HG03460 (cell line): ENCODE results near the gene ZNF185.

Source experiments
- ATAC-seq: cut with Tn5 transposase; IDR thresholded peaks from one replicate; pipeline ENCODE4 v1.9.1; 2021; ENCODE audit not compliant: unreplicated experiment

Gene ZNF185

DNA sequence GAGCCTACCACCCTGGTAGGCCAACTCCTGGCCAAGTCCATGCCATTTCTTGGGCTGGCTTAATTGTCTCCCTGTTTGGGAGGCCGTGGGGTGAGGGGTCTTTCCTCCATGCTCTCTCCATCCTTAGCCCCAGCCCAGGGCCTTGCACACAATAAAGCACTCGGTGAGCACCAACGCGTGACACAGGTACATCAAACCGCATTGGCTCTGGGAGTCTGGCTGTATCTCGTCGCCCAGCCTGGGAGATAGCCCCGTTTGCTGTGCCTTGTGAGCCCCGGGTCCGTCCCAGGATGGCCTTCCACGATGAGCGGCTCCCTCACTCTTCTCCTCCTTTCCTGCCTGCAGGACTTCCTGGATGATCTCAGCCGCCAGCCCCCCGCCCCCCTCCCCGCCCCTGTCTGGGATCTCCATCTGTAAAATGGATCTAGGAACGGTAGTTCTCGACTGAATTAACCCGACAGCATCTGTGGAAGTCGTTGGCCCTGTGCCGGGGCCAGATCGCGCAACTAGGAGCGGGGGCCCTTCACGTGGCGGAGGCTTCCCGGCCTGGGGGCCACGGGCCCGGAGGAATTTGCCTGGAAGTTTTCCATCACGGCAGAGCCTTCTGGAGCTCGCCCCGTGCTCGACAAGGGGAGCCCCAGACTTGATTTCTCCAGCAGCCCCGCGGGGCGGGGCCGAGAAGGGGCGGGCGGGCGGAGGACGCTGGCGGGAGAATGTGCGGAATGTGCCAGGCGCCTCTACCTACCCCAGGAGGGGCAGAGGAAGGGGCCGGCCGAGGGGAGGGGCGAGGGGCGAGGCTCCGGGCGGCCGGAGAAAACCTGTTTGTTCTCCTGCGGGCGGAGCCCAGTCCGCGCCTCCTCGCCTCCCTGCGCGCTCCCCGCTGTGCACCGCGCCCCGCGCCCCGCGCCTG lies at the start of gene ZNF185:
Gene ZNF185 (plus strand): TSS at position 846 of the 910 bp plus-strand sequence. CDS start 16,423 bp downstream, outside the sequence.
- no peak for ATAC-seq

DNA sequence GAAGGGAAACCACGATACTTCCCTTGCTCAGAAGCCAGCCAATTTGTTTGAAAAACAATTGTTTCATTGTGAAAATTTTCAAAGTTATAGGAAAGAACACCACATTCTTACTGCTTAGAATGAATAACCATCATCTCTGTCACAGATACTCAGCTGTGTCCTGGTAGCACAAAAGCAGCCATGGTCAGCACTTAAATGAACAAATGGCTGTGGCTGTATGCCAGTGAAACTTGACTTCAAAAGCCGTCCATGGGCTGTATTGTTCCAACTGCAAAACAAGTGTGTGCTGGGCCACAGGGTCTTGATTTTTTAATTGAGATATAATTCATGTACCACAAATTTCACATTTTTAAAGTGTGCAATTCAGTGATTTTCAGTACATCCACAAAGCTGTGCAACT lies 47.4 kb upstream of the ZNF185 start:
- no peak for ATAC-seq

- ATAC-seq: no peak
Observed at GRCh38 chrX:152853986-152854385, 43.9 kb upstream of the ZNF185 start.

GRCh38 chrX:152861116-152861515 lies 36.8 kb upstream of the ZNF185 start:
- no peak for ATAC-seq

DNA sequence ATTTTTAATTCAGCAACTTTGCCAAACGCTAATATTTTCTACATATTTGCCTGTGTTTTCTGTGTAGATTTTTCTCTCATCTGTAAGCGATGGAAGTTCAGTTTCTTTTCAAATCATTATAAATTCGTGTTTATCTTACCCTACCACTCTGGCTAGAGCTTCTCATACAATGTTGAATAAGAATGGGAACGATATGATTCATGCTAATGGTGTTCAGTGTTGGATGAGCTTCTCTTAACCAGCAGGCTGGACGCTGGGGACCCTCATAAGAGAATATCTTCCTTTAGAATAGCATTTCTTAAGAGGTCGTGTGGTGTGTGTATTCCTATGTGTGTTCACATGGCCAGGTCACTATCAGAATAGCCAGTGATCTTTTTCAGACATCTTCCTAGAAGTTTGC lies 36.0 kb upstream of the ZNF185 start:
- ATAC-seq: no peak

DNA sequence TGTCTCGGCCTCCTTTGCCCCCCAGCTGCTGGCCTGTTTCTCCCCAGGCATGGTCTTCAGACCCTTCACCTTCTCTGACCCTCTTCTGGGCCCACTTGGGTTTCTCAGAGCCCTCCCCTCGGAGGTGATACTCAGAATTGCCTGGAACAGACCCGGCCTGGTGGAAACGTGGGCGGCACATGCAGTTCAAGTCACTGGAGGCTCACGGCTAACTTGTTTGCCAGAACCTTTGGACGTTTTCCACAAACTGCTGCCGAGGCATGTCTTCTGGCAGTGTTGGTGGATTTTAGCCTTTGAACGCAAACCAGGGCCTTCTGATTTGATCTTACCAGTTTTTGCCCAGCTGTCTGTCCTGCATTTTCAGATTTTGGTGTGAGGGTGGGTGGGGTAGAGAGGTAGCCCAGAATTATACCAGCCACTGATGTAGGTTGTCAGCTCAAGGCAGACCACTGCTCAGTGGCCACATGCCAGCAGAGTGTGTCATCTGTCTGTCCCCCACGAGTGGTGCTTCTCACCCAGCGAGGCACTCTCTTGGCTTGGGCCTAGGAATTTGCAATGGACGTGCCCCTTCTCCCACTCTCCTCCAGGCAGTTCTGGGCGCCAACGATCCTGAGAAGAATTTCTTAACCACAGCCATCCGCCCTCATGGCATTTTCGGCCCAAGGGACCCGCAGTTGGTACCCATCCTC lies 32.5 kb upstream of the ZNF185 start:
- ATAC-seq: no peak

DNA sequence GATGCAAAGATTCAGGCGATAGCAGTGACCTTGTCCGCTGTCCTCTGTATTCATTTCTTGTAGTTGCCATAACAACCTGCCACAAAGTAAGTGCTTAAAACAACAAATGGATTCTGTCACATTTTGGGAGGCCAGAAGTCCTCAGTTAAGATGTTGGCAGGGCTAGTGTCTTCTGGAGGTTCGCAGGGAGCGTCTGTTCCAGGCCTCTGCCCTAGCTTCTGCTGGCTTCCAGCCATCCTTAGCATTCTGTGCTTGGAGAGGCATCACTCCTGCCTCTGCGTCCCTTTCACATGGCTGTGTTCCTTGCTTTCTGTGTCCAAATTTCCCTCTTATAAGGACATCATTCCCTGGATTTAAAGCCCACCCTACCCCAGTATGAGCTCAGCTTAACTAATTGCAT lies 31.5 kb upstream of the ZNF185 start:
- no peak for ATAC-seq

GRCh38 chrX:152869972-152870371 lies 27.9 kb upstream of the ZNF185 start:
- no peak for ATAC-seq

DNA sequence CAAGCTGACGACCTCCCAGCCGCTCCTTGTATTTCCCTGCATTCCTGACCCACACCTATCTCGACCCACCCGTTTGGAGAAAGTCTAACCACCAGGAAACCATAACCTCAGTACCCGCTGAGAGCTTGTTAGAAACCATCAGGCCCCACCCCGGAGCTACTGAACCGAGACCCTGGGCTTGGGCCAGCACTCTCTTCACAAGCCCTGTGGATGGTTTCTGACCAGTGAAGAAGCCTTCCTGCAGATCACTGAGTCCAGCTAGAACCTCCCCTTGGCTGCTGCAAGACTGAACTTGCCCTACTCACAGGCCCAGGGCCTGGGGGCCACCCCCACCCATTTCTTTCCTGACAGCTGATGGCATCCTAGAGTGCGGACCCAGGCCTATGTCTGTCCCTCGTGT lies 26.6 kb upstream of the ZNF185 start:
- ATAC-seq: no peak

GRCh38 chrX:152872522-152872921 lies 25.3 kb upstream of the ZNF185 start:
- no peak for ATAC-seq

DNA sequence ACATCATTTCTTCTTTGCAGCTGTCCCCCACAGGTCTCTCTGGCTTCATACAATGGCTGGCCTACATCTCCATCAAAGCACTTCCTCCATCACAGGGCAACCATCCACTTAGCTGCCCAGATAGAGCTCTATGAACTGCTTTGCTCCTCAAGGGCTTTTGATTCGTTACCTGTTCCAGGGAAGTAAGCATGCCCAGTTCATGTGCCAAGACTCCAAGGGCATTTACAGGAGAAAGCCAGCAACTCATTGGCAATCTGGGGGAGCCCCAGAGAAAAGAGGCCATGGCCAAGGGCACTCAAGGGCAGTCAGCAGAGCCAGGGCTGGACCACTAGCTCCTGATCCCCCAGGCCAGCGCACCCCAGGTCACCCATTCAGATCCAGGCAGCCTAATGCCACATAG lies 24.5 kb upstream of the ZNF185 start:
- ATAC-seq: no peak

DNA sequence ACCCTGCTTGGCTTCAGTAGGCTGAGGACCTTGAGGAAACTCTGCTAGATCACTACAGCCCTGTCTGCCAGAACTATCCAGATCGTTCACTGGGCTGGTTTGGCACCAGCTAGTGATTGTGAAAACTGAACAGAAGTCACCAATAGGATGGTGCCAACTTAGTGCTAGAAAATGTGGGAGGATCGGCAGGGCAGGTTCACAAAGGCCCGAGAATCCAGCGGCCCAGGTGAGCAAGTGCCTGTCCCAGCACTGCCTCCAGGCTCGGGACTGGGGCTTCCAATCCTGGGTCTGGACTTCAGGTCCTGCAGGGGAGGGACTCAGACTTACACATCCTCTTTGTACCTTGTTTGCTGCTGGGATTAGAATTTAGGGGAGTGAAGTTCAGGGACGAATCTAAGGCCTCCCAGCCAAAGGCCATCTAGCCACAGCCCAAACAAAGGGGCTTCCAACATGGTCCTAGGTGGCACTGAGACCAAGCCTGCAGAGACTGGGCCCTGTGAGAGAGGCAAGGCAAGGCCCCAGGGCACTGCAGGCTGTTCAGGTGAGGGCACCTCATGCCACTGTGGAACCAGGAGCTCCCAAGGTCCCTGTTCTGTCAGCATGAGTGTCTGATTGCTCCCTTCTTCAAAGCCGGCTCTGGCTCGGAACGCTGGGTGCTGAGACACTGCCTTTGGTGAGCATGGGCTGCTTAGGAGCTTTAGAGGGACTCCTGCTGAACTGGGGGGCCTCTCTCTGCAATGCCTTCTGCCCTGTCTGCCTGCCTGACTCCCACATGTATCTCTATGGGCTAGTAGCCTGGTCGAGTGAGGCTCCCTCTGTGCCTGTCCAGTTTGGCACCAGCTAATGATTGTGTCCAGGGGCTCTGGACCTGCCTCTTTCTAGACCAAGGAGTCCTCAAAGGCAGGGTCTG lies 20.7 kb upstream of the ZNF185 start:
- ATAC-seq: no peak

DNA sequence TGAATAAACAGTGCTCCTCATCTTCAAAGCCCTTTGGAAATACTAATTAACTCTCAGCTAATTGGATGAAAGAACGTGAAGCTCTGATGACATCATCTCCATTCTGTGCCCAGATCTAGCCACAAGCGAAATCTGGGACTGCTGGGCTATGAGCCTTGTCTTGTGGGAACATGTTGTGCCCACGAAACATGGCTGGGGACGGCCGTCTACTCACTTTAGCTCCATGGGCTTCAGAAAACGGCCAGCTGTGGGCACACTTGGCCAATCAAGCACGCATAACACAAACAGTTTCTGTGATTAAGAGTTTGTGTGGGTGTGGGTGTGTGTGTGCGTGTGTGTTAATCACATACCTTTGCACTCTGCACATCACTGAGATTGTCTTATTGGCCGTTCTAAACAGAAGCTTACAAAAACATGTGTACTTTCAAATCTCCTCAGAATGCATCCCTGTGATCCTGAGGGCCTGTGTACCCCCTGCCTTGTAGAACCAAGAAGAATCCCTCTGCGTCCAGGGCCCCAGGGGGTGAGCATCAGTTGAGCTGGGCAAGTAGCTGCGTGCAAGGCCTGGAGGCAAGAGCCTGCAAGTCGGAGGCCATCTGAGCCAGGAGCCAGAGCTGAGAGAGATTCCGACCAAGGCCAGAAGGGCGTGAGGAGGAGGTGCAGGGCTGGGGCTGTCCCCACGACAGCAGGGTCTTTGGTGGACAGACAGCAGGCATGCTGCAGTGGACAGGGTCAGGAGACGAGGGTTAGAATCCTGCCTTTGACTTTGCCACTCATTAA lies 18.7 kb upstream of the ZNF185 start:
- ATAC-seq: no peak

- ATAC-seq: no peak
Observed at GRCh38 chrX:152881289-152881688, 16.6 kb upstream of the ZNF185 start.

DNA sequence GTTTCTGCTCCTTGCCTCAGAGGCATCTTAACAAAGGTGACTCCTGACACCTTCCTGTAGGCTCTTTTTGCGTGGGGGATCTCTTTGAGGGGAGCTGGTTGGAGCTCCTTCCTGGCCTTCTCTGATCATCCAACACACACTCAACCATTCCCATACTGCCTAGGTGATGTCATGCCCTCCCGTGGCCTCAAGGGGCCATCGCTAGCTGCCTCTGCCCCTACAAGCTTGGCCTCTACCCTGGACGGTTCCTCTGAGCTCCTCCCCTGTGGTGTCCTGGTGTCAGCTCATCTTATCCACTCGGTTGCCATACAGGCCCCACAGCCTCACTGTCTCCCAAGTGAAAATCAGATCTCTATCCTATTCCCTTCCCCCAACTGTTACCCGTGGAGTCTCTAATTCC lies 13.7 kb upstream of the ZNF185 start:
- no peak for ATAC-seq

DNA sequence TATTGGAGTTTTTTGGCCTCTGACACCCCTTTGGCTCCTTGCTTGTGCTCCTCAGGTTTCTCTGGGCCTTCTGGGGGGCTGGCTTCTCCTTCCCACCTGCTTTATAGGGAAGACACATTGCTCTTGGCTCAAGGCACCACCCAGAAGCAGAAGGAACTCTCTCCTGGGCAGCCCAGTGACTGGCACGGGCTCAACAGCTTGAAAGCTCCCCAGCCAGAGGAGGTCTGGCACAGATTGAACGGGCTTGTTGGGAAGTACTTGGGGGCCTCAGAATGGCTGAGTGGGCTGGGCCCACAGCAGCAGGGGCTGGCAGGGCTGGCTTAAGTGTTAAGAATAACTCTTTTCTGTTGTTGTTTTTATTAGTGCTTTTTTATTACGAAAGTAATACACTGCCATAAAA lies 11.2 kb upstream of the ZNF185 start:
- no peak for ATAC-seq

GRCh38 chrX:152892499-152892898 lies 5.4 kb upstream of the ZNF185 start:
- no peak for ATAC-seq

- ATAC-seq: no peak
Observed at GRCh38 chrX:152892999-152893891, 4.6 kb upstream of the ZNF185 start.

- ATAC-seq: no peak
Observed at GRCh38 chrX:152893980-152894610, 3.8 kb upstream of the ZNF185 start.
